Measurements from ENCODE around the gene CEP41. TPM values are rescaled to one million over a fixed set of nuclear protein-coding genes. Genes with fewer than 3 reads are reported as not detected.

The CEP41 gene
- total RNA-seq, 1 donor from 2014 or later: 34.7 TPM

- H3K27me3 Mint-ChIP-seq (ENCODE audit: unreplicated experiment): peaks cover 7% of the 10 kb centered on the region
- peaks cover 14% of the 10 kb centered on the region for H3K9me3 Mint-ChIP-seq (ENCODE audit: unreplicated experiment)
- TF ChIP-seq, protein P1, sequence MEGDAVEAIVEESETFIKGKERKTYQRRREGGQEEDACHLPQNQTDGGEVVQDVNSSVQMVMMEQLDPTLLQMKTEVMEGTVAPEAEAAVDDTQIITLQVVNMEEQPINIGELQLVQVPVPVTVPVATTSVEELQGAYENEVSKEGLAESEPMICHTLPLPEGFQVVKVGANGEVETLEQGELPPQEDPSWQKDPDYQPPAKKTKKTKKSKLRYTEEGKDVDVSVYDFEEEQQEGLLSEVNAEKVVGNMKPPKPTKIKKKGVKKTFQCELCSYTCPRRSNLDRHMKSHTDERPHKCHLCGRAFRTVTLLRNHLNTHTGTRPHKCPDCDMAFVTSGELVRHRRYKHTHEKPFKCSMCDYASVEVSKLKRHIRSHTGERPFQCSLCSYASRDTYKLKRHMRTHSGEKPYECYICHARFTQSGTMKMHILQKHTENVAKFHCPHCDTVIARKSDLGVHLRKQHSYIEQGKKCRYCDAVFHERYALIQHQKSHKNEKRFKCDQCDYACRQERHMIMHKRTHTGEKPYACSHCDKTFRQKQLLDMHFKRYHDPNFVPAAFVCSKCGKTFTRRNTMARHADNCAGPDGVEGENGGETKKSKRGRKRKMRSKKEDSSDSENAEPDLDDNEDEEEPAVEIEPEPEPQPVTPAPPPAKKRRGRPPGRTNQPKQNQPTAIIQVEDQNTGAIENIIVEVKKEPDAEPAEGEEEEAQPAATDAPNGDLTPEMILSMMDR (IDR thresholded peaks at IDR 0.05; ENCODE audit: partially characterized antibody, unreplicated experiment): no peak
- no peak overlapping the region for H3K4me3 Mint-ChIP-seq (ENCODE audit: unreplicated experiment)
- no peak overlapping the region for H3K27ac Mint-ChIP-seq (ENCODE audit: unreplicated experiment)
- H3K4me1 Mint-ChIP-seq (ENCODE audit: low read depth, unreplicated experiment): peaks cover 11% of the 10 kb centered on the region
- no peak for DNase-seq
- peaks cover 4% of the 10 kb centered on the region for H3K36me3 Mint-ChIP-seq (ENCODE audit: unreplicated experiment)
These were observed 57.4 kb downstream of the CEP41 start for GRCh38 chr7:130383187-130383980.

- no peak for DNase-seq
- H3K9me3 Mint-ChIP-seq (ENCODE audit: unreplicated experiment): peaks cover 14% of the 10 kb centered on the region
- peaks cover 5% of the 10 kb centered on the region for H3K36me3 Mint-ChIP-seq (ENCODE audit: unreplicated experiment)
- TF ChIP-seq, protein P1 (IDR thresholded peaks at IDR 0.05; ENCODE audit: partially characterized antibody, unreplicated experiment): no peak
- H3K4me1 Mint-ChIP-seq (ENCODE audit: low read depth, unreplicated experiment): peaks cover 11% of the 10 kb centered on the region
- peaks cover 7% of the 10 kb centered on the region for H3K27me3 Mint-ChIP-seq (ENCODE audit: unreplicated experiment)
- no peak overlapping the region for H3K27ac Mint-ChIP-seq (ENCODE audit: unreplicated experiment)
- no peak overlapping the region for H3K4me3 Mint-ChIP-seq (ENCODE audit: unreplicated experiment)
These were observed 59.1 kb downstream of the CEP41 start for GRCh38 chr7:130381468-130382312.

DNA sequence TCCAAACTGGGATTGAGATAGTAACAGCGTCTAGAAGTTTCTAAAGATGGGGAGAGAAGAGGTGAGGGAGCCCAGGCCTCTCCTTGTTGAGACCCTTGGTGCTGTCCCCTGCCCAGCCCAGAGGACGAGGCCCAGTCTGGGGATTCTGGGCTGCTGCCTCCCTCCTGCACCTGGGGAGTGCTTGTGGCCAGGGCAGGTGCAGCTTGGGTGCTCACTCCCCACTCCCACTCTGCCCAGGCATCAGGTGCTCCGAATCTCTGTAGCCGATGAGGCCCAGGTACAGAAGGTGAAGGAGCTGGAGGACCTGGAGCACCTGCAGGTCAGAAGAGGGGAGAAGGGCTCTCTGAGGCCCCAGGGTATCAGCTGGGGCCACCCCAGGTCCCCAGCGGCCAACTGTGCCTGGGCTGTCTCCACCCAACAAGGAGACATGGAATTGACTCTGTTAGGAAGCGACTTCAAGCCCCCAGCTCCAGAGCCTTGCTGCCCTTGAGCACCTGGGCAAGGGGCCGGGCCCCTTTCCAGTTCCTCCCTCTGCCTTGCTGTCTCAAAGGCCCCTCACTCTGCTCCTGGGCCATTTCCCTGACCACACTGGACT is 59.9 kb downstream of the CEP41 start:
- peaks cover 13% of the 10 kb centered on the region for H3K36me3 Mint-ChIP-seq (ENCODE audit: unreplicated experiment)
- peaks cover 9% of the 10 kb centered on the region for H3K4me1 Mint-ChIP-seq (ENCODE audit: low read depth, unreplicated experiment)
- no peak for DNase-seq
- TF ChIP-seq, protein P1 (IDR thresholded peaks at IDR 0.05; ENCODE audit: partially characterized antibody, unreplicated experiment): no peak
- no peak overlapping the region for H3K27ac Mint-ChIP-seq (ENCODE audit: unreplicated experiment)
- peaks cover 12% of the 10 kb centered on the region for H3K9me3 Mint-ChIP-seq (ENCODE audit: unreplicated experiment)
- peaks cover 6% of the 10 kb centered on the region for H3K27me3 Mint-ChIP-seq (ENCODE audit: unreplicated experiment)
- H3K4me3 Mint-ChIP-seq (ENCODE audit: unreplicated experiment): no peak overlapping the region

DNA sequence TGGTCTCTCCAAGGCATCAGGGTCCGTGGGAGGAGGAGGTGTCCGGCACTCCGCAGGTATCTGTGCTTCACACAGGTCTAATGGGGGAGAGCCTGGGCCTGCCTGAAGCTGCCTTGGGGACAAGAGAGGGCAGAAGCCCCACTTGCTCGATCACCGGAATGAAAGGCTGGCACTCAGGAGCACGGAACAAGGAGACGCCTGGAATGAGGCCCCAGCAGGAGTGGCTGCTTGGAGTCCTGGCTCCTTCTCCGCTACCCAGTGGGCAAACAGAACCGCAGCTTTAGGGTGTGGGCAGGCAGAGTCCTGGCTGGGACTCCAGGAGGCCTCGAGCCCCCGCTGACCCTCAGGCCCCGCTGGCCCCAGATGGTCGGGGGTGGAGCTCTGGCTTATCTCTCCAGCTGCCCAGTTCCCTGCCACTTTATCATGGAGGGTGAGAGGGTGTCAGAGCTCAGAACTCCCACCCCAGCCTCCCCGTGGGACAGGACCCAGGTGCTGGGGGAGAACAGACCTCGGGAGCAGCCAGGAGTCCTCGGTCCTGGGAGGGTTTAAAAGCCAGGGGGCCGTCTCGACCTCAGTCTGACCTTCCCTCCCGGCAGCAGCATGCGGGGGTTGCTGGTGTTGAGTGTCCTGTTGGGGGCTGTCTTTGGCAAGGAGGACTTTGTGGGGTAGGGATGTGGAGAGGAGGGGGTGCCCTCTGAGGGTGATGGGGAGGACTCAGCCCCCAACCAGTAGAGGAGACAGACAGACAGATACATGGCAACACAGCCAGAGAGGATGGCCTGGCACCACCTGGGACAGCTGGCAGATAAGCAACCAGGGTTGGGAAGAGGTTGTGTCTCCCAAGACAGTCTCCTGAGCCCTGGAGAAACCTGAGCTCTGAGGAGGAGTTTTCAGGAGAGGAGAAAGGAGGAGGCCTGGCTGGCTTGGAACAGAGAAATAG is 60.6 kb downstream of the CEP41 start, which contains the start of gene CPA1:
Gene CPA1 (plus strand): TSS at position 574 of the 940 bp plus-strand sequence. CDS start 27 bp downstream, at position 601.
- TF ChIP-seq, protein P1 (IDR thresholded peaks at IDR 0.05; ENCODE audit: partially characterized antibody, unreplicated experiment): no peak

More for the DNA sequence above, 60.6 kb downstream of the CEP41 start, which contains the start of gene CPA1:
- H3K27me3 Mint-ChIP-seq (ENCODE audit: unreplicated experiment): peaks cover 4% of the 10 kb centered on the region
- peak; percentile 33 for DNase-seq
- H3K4me3 Mint-ChIP-seq (ENCODE audit: unreplicated experiment): peak within 1 kb of the TSS; percentile 15
- peaks cover 17% of the 10 kb centered on the region for H3K36me3 Mint-ChIP-seq (ENCODE audit: unreplicated experiment)
- H3K4me1 Mint-ChIP-seq (ENCODE audit: low read depth, unreplicated experiment): peaks cover 9% of the 10 kb centered on the region
- peak within 1 kb of the TSS; percentile 11 for H3K27ac Mint-ChIP-seq (ENCODE audit: unreplicated experiment)
- peaks cover 15% of the 10 kb centered on the region for H3K9me3 Mint-ChIP-seq (ENCODE audit: unreplicated experiment)
